Lower leg skin (tissue), 4 donors: ENCODE measurements around the gene ABTB2. TPM values are rescaled to one million over a fixed set of nuclear protein-coding genes. Genes with fewer than 3 reads are reported as not detected.

Experiments
- DNase-seq, 2 donors: peaks; one replicate each; pipeline ENCODE4 v3.0.0-alpha.2; 2019; ENCODE audit warnings: low spot score in 2 of 2
- H3K4me3 ChIP-seq: fragments of 200-600 bp; sonication (generic); 2 replicates; pipeline ENCODE4 v1.5.1; 2017; ENCODE audit warnings: mild to moderate bottlenecking, low read depth; ENCODE audit not compliant: poor library complexity, severe bottlenecking
- CTCF ChIP-seq, 3 donors: fragments of 450-650 bp; IDR thresholded peaks; one replicate each; pipeline ENCODE4 v1.5.1; 2016; ENCODE audit warnings: antibody characterized with exemption in 3 of 3, mild to moderate bottlenecking in 3 of 3, moderate library complexity in 2 of 3
- POLR2A ChIP-seq, 2 donors: fragments of 450-650 bp; IDR thresholded peaks; one replicate each; pipeline ENCODE4 v1.6.1; 2016 to 2017; ENCODE audit warnings: antibody characterized with exemption in 2 of 2, mild to moderate bottlenecking in 1 of 2, moderate library complexity in 1 of 2
- WGBS, 2 donors: methylation state at CpG; one replicate each; pipeline ENCODE4 v1.1.5; 2018; 5-methylcytosine and 5-hydroxymethylcytosine counted together
- intact Hi-C: fragments of 100-400 bp; cut with DNase I; formaldehyde crosslinking; loops from one replicate; pipeline ENCODE4 v1.15.0; 2023; ENCODE audit warnings: low total_unique reads
- total RNA-seq, 4 donors: library from RNA; depleted of rRNA; stranded (reverse); fragments of >200 nt; gene quantifications; one replicate each; pipeline ENCODE4 v1.1.0, GENCODE V29; 2016

The ABTB2 gene
- total RNA-seq, 4 donors from 2014 or later: 6.1 to 24.2 (median 11.1) TPM

GRCh38 chr11:34145073-34145472, 212.7 kb downstream of the ABTB2 start:
- TF ChIP-seq CTCF (IDR thresholded peaks at IDR 0.05) (no peak), POLR2A (IDR thresholded peaks at IDR 0.05) (no peak)
- WGBS, 2 donors: 87% methylated on average over 5 of the region's 5 CpGs
- no peak for DNase-seq
- H3K4me3 ChIP-seq: no peak overlapping the region
- intact Hi-C loops: no loop called here

- TF ChIP-seq POLR2A (IDR thresholded peaks at IDR 0.05) (no peak), CTCF (IDR thresholded peaks at IDR 0.05) (no peak)
- 84 to 88% methylated on average over 2 of the region's 2 CpGs for WGBS, 2 donors
- intact Hi-C loops: no loop called here
- no peak for DNase-seq
- H3K4me3 ChIP-seq: no peak overlapping the region
Observed at GRCh38 chr11:34143048-34143447, 214.8 kb downstream of the ABTB2 start.

GRCh38 chr11:34140149-34140548, 217.7 kb downstream of the ABTB2 start:
- WGBS, 2 donors: 90 to 94% methylated on average over 11 of the region's 11 CpGs
- intact Hi-C loops: no loop called here
- DNase-seq: no peak
- TF ChIP-seq POLR2A (IDR thresholded peaks at IDR 0.05) (no peak), CTCF (IDR thresholded peaks at IDR 0.05) (no peak)
- no peak overlapping the region for H3K4me3 ChIP-seq

- no peak for DNase-seq
- 74 to 77% methylated on average over 7 of the region's 7 CpGs for WGBS, 2 donors
- intact Hi-C loops: no loop called here
- no peak for TF ChIP-seq POLR2A (IDR thresholded peaks at IDR 0.05)
- TF ChIP-seq CTCF (IDR thresholded peaks at IDR 0.05): no peak
- H3K4me3 ChIP-seq: no peak overlapping the region
Observed at GRCh38 chr11:34139346-34139745, 218.5 kb downstream of the ABTB2 start.

- TF ChIP-seq POLR2A (IDR thresholded peaks at IDR 0.05) (no peak), CTCF (IDR thresholded peaks at IDR 0.05) (no peak)
- intact Hi-C loops: no loop called here
- DNase-seq: no peak
- WGBS, 2 donors: 94 to 95% methylated on average over 8 of the region's 8 CpGs
- H3K4me3 ChIP-seq: no peak overlapping the region
Observed at GRCh38 chr11:34136420-34136819, 221.4 kb downstream of the ABTB2 start.

GRCh38 chr11:34135439-34135838, 222.4 kb downstream of the ABTB2 start:
- no peak overlapping the region for H3K4me3 ChIP-seq
- 91 to 95% methylated on average over 3 of the region's 3 CpGs for WGBS, 2 donors
- no peak for DNase-seq
- intact Hi-C loops: no loop called here
- TF ChIP-seq CTCF (IDR thresholded peaks at IDR 0.05) (no peak), POLR2A (IDR thresholded peaks at IDR 0.05) (no peak)
